HG02852 (cell line): ENCODE results near the gene EFNB2.

Experiments used
- ATAC-seq: cut with Tn5 transposase; IDR thresholded peaks from one replicate; pipeline ENCODE4 v1.9.1; 2021; ENCODE audit warnings: mild to moderate bottlenecking, moderate library complexity; ENCODE audit not compliant: unreplicated experiment

Gene EFNB2

DNA sequence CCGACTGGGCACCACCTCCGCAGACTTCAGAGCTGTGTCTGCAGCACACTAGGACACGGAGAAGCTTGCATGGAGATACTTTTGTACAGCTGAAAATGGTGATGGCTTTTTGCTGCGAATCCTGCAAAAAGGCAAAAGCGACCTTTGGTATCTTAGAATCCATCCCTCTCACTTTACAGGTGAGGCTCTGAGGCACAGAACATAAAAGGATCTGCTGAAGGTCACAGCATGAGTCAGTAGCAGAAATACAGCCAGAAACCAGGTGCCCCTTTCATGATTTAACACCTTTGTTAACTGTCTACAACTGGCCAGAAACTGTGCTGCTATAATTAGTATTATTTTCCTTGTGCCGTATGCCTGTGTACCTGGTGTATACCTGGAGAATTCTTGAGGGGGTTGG lies 48.3 kb downstream of the EFNB2 start:
- ATAC-seq, result no peak

- no peak for ATAC-seq
Measured at GRCh38 chr13:106486287-106486686, 49.2 kb downstream of the EFNB2 start.

DNA sequence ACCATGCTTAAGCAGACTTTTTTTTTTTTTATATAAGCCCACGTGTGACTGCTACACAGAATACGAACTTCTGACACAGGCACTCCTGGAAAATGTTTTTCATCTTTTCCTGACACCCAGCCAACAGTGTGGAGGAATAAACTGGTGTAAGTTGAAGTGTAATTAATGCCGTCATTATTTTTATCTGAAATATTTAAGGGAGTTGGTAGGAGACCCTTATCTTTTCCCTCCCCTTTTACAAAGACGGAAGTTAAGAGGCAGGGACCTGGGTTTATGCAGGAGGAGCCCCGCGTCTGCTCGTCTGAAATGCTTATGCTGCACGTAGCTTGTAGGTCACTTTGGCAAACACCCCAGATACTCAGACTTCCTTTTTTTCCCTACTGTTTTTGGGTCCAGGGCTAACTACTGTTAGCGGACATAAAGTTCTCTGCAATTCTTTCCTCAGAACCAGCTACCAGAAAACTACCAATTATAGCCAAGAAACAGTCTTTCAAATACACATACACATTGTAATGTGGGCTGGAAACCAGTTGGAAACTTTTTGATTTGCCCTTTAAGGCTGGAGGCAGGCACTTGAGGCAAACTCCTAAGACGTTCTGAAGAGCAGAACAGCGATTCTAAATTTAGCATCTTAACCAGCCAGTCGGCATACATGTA lies 50.8 kb downstream of the EFNB2 start:
- no peak for ATAC-seq

- no peak for ATAC-seq
Measured at GRCh38 chr13:106484084-106484483, 51.4 kb downstream of the EFNB2 start.

- ATAC-seq, result no peak
Measured at GRCh38 chr13:106481919-106482318, 53.5 kb downstream of the EFNB2 start.

GRCh38 chr13:106480351-106480910 lies 55.0 kb downstream of the EFNB2 start:
- ATAC-seq, result no peak

DNA sequence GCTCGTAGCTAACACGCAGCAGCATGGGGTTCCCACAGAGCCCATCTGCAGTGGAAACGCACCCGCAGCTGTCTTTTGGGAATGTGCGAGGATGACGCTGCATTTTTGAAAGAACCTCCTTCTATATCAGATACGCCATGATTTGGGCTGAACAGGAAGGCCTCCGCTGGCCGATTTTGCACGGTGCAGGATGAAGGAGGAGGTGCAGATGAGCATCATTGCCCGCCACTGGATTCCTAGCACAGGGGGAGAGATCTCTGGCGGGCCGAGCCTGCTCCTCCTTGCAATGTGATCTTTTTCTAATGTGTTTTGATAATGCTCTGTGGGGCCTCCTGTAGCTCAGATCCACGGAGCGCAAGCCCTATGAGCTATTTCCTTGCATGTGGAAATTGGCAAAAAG lies 55.5 kb downstream of the EFNB2 start:
- no peak for ATAC-seq

GRCh38 chr13:106478116-106478515 lies 57.3 kb downstream of the EFNB2 start:
- no peak for ATAC-seq

- ATAC-seq, result no peak
Measured at GRCh38 chr13:106477303-106477702, 58.2 kb downstream of the EFNB2 start.

GRCh38 chr13:106475852-106476251 lies 59.6 kb downstream of the EFNB2 start:
- ATAC-seq, result no peak

GRCh38 chr13:106474912-106475311 lies 60.5 kb downstream of the EFNB2 start:
- ATAC-seq, result no peak

DNA sequence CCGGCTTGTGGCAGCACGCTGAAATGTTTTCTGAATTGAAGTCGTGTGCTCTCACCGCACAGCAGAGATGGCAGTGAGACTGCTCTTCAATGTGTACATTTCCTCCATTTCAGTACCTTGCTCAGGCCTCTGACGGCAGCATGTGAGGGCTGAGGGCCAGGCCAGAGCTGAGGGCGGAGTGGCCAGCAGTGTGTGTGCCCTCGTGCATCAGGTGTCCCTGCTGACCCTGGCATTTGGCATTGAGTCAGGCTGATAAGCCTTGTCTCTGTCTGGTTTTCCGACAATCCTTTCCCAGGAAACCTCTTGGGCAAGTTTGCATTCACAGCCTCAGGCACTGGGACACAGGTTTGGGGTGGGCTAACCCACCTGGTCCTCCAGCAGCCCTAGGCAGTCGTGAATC lies 62.3 kb downstream of the EFNB2 start:
- ATAC-seq, result no peak

DNA sequence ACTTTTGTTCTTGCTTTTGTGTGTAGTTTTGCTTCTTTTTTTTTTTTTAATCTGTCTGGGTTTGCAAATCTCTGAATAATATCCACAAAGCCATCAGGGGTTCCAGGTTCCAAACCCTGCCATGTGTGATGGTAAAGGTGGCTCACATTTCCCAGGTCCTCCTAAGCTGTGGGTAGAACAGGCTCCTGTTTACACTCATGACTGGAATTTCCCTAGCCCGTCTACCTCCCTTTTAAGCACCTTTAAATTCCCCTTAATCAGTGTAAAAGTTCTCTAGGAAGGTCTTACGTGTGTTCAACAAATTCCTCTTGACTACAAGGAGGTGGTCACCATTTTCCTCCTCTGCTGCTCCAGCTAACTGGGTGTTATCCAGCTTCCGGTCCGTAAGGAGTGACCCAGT lies 62.8 kb downstream of the EFNB2 start:
- ATAC-seq, result no peak

DNA sequence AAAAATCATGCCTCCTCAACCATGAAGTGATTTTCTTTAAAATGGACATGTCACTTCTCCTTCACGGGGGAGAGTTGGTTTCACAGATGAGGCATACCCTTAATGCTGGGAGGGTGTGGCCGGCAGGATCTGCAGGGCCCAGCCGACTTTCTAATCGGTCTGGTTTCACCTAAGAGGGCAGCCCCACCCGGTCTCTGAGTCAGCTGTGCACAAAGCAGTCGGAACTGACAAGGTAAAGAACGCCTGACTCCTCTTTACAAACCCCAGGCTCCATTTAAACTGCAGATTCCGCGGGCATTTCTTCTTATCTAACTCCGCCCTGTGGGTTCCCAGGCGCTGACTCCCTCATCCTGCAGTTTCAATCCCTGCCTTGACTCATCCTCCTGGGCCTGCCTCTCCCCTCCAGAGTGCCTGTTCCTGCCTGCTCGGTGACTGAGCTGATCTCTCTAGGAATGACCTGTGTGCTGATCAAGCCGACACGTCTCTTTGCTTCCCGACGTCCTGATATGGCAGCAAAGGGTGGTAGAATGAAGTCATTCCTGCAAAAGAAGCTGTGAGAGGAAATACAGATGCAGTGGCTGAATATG lies 63.4 kb downstream of the EFNB2 start:
- ATAC-seq, result peak; percentile 70

- no peak for ATAC-seq
Measured at GRCh38 chr13:106470576-106470975, 64.9 kb downstream of the EFNB2 start.

DNA sequence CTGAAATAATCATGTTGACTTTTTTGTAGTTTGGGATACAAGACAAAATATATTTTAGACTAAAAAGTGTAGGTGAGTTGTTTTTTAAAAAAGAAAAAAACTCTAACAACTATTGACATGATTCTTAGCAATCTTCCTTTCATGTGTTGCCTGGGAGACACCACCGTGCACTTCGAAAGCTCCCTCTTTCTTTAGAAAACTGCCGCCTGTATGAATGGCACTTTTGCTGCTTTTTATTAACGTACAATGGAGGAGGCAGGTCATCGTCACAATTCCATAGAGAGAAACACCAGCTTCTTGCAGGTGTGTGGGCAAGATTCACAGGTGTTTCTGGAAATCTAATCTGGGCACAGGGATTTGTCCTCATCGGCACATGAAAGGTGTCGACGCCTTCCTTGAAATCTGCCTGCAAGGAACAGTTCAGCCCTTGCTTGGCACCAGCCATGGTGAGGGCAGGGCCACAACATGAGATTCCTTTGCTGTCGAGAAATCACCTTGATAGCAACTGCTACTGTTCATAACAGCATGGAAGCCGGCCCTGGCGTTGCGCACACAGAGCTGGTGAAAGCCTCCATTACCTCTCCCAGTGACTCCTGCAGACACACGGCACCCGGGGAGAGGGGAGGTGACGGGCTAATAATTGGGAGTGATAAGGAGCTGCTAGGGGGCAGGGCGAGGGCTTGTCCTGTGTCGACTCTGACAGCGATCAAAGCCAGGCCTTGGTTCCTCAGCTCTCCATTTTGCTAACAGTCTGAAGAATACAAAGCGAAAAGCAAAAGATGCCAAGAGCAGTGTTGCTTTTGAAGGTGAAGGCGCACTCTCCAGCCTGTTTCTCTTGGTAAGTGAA lies 66.5 kb downstream of the EFNB2 start:
- ATAC-seq, result no peak

DNA sequence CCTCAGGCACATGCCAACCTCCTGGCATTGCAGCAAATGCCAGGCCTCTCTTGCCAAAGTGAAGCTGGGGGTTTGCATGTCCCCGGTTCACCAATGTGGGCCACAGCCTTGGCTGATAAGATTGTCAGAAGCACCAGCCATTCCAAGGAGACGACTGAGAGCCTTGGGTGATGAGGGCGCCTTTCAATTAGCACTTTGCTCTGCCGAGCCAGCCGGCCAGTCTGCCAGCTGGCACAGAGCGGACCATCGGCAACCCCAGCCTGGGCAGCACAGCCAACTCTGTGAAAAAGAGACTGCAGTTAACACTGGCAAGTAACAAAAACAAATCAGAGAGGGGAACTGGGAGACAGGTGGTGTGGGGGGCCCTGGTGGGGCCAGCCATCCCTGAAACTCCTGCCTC lies 67.3 kb downstream of the EFNB2 start:
- ATAC-seq, result no peak

DNA sequence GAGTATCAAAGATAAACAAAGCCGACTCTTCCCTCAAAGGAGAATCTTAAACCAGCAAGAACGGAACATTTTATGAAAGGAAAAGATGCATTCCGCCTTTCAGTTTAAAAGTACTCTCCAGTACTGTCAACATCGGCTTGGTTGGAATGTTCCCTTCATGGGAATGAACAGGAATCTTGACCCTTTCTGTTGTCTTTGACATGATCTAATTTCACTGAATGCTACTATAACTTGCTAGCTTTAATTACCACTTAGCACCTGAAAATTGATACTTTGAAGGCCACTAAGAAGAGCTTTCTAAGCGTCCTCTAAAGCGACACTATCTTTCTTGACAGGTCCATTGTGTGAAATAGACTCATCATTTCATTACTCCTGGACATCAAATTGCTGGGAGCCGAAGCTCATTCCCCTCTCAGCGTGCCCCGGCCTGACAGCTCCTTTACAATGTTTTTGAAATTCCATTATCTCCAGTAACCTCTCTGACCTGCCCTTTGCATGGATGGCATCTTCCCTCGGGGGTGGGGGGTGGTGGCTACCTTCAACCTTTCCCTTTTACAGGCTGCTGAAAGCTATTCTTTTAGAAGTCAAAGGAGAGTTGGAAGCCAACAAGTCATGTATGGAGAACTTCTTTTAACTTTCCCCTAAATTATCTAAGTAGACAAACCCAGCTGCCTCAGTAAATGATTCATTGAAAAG lies 67.9 kb downstream of the EFNB2 start:
- no peak for ATAC-seq

GRCh38 chr13:106466691-106467426 lies 68.6 kb downstream of the EFNB2 start:
- ATAC-seq, result no peak

GRCh38 chr13:106464076-106464475 lies 71.4 kb downstream of the EFNB2 start:
- ATAC-seq, result no peak
